CD4-positive, alpha-beta T cell treated with Interleukin-15 for 4 hours (primary cell): Measurements from ENCODE around the gene BBOX1.
"Not testable (repeated sequence)": the region's sequence is repeated elsewhere in the genome, so short reads cannot be mapped to it uniquely, and the experiment has no call there.

Source experiments
- DNase-seq: peaks from one replicate; pipeline ENCODE4 v3.0.0-alpha.2; 2020; ENCODE audit warnings: low spot score

The BBOX1 gene

GRCh38 chr11:27084518-27084917, 43.9 kb downstream of the BBOX1 start:
- no peak for DNase-seq

DNA sequence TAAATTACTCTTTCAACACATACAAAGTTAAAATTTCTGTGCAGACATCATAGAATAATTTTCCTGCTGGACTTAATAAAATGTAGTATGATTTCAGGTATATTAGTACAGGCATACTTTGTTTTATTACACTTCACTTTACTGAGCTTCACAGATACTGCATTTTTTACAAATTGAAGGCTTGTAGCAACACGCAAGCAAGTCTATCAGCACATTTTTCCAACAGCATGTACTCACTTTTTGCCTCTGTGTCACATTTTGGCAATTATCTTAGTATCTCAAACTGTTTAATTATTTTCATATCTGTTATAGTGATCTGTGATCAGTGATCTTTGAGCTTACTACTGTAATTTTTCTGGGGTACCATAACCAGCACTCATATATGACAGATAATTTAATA, 44.5 kb downstream of the BBOX1 start:
- DNase-seq: no peak

- DNase-seq: no peak
Observed at GRCh38 chr11:27085605-27086004, 45.0 kb downstream of the BBOX1 start.

DNA sequence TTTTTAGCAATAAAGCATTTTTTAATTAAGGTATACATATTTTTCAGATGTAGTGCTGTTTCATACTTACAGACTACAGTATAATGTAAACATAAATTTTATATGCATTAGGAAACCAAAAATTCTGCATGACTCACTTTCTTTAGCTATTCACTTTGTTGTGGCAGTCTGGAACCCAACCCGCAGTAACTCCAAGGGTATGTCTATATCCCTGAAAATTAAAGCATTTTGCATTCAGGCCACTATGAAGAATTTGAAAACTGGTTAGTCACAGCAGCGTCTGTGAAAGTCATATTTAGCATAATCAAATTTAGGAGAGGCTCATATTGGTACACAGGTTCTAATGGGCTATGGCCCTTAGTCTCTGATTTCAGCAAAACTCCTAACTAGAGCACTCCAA, 46.8 kb downstream of the BBOX1 start:
- no peak for DNase-seq

DNA sequence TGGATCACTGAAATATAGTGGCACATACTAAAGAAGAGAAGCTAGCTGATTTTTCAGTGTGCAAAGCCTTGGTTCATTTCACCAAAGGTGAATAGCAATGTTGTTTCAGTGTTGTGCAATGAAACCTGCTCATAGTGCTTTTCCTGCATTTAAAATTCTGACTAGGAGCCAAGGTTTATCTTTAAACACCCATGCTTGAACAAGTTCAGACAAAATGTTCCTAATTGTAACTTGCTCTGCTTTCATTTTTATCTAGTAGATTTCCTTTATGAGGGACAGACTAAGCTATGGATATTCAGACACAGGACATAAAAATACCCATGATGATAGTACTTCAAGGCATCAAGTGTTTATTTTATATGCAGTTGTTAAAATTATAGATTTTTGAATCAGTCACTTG, 47.7 kb downstream of the BBOX1 start:
- no peak for DNase-seq

GRCh38 chr11:27089746-27090145, 49.1 kb downstream of the BBOX1 start:
- no peak for DNase-seq

- DNase-seq: not testable (repeated sequence)
Observed at GRCh38 chr11:27090357-27090948, 49.8 kb downstream of the BBOX1 start.

GRCh38 chr11:27094120-27094519, 53.5 kb downstream of the BBOX1 start:
- no peak for DNase-seq

- DNase-seq: no peak
Observed at GRCh38 chr11:27095059-27095458, 54.4 kb downstream of the BBOX1 start.

DNA sequence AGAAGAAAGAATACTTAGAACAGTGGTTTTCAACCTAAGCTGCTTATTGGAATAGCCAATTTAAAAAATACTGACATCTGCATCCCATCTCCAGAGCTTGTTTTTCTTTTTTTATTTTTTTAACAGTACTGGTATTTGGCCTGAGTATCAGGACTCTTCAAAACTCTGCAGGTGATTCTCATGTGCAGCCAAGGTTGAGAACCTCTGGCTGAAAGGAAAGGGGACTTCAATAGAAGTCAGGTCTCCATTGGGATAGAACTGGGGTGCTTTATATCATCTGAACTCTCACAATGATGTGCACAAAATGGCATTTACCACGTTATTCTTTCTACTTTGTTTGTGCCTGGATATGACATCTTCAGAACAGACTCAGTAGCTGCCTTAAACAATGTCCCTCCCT, 55.3 kb downstream of the BBOX1 start:
- no peak for DNase-seq

DNA sequence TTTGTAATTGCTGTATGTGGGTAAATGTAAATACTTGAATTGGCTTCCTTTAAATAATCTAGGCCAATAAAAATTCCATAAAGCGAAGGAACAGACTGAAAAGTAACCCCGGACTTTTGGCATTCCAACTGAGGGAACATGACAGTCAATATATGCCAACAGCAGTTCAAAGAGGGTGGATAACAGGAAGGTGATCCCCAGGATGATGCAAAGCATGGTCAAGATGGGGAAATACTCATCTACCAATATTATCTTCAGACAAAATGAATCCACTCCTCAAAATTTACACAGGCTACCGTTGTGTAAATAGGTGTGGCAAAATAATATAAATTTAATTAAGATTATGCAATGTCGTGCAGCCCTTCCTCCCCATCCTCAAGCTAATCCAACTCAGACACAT, 56.9 kb downstream of the BBOX1 start:
- DNase-seq: no peak

DNA sequence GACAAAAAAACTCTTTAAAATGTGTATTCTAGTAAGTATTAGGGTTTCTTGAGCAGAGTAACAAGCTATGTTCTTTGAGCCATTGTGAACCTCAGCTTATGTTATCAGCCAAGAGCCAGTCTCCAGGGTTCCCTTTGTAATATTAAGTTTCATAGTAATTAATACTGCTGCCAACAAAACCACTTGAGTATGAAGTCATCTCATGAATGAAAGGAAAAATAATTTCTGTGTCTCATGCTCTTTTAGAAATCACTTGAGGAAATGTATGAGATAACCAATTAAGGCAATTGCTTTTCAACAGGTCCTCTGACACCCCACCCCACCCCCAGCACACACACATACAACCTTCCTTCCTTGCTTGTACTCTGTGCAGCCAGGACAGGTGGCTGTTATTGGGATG, 59.9 kb downstream of the BBOX1 start:
- no peak for DNase-seq

DNA sequence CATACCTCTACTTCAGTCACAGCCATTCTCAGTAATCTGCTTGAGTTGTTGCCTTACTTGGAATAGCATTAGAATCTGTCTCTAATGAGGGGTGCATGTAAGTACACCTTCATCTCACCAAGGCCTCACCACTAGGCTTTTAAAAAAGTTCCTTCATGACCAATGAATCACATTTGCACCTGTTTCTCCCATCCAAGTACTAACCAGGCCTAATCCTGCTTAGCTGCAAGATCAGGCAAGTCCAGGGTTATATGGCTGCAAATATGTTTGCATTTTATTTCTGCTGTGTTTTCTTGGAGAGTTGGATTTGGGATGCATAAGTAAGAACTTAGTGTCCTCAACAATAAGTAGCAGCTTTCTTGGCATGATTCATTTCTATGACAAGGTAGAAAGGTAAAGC, 66.9 kb downstream of the BBOX1 start:
- DNase-seq: no peak

DNA sequence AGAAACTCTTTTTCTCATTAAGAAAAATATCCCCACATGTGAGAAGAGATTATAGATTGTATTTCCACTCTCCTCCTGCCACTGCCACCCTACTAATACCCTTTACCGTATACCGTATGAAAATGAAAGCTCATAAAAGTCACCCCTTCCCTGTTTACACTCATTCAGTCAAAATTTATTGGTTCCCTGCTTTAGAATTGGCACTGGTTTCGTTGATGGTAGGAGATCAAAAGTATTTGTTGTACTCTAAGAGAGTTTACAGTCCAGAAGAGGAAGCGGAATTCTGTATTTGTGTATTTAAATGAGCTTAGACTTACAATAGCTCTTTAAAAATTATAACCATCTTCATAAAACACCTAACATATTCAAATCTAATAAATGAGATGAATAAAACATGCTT, 68.2 kb downstream of the BBOX1 start:
- no peak for DNase-seq

DNA sequence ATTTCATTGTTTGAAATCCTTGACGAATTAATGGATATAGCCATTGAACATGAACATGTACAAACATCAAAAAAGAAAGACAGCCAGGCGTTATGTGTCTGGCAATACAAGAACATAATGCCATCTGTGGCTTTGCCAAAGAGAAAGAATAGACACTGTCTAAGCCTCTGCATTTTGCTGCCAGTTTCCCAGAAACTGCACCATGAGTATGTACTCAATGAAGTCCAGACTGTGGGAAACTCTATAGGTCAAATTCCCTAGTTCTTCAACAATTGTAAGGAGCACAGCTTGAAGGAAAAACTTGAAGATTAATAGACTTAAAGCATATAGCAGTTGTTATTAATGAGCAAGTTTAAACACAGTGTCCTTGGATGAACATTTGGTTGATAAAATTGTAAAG, 71.3 kb downstream of the BBOX1 start:
- no peak for DNase-seq

DNA sequence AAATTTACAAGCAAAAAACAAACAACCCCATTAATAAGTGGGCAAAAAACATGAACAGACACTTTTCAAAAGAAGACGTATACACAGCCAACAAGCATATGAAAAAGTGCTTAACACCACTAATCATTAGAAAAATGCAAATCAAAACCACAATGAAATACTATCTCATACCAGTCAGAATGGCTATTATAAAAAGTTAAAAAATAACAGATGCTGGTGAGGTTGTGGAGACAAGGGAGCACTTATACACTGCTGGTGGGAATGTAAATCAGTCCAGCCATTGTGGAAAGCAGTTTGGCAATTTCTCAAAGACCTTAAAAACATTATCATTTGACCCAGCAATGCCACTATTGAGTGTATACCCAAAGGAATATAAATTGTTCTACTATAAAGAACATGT, 72.3 kb downstream of the BBOX1 start:
- no peak for DNase-seq

DNA sequence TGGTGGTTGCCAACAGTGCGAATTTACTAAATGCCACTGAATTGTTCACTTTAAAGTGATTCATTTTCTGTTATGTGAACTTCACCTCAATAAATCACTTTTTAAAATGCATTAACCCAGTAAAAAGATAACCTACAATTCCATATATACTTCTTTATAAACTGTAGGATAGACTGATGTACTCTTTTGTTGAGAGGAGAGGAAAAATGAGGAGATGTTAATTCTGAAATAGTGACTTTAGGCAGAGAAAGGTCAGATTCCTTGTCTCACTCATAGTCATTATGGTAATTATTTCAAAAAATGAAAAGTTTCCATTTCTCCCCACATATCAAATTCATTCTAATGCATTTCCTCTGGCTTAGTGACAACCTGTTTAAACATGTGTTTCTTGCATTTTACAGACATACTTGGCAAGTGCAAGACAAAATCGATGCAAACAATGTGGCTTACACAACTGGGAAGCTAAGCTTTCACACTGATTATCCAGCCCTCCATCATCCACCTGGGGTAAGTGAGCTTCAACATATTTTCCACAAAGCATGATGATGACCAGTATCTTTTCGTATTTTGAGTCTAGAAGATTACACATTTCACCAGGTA, 74.5 kb downstream of the BBOX1 start:
- no peak for DNase-seq

DNA sequence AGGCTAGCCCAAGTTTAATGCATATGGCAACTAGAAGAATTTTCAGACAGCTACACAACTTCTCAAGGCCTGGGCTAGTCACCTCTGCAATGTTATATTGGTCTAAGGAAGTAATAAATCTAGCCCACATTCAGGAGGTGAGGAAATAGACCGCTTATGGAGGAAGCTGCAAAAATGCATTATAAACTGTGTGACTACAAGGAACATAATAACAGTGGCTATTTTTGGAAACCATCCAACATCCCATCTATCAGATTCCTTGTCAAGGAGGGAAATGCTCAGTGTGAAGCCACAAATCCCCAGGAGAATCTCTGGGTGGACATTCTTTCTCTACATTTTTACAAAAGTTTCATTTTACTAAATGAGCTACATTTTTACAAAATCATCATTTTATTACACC, 76.1 kb downstream of the BBOX1 start:
- no peak for DNase-seq

GRCh38 chr11:27118371-27118770, 77.8 kb downstream of the BBOX1 start:
- DNase-seq: no peak

DNA sequence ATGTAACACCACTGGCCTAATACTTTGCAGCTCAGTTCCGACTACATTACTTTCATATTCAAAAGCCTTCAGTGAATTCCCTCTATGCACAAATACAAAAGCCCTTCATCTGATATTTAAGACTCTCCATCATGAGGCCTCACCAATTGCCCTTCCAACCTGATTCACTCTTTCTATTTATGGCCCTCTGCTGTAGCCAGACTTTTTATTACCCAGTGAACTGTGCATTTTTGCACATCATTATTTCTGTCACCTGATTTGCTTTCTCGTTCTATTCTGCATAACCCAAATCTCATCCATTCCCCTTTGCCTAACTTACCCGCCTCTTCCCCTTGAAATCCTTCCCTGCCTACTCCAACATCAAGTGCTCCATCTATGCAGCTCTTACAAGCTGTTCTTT, 78.3 kb downstream of the BBOX1 start:
- no peak for DNase-seq

- no peak for DNase-seq
Observed at GRCh38 chr11:27119396-27119795, 78.8 kb downstream of the BBOX1 start.

DNA sequence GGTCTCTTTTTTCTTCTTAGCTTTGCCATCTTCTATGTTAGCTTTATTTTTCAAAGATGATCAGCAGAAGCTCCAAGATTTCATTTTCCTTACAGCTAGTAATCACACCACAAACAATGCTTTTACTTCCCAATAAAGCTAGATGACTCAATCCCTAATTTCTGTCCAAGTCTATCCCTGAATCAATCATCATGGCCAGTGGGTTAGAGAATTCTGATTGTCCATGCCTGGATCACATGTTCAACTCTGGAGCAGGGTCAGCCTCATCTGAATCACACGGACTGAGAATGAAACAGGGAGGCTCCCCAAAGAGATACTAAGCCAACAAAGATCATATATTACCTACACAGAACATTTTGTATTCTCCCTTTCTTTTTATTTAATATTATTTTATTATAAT, 79.6 kb downstream of the BBOX1 start:
- no peak for DNase-seq

DNA sequence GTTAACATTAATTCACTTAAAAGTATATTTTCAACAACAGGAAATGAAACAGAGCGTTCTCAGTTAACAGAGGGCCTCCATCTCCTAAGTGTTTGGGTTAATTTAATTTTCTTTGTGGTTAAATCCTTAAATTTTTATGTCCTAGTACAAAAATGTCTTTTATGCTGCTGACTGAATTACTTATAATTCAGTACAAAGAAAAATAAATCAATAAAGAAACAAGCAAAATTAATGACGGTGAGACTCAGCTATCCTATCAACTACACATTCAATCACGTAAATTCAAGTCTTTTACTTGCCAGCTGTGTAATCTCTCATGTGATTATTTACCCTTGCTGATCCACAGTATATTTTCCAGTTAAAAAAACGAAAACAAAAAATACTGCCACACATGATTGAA, 81.4 kb downstream of the BBOX1 start:
- no peak for DNase-seq

- no peak for DNase-seq
Observed at GRCh38 chr11:27124514-27125264, 84.1 kb downstream of the BBOX1 start.
